ENCODE results near the gene MAST1. TPM values are rescaled to one million over a fixed set of nuclear protein-coding genes. Genes with fewer than 3 reads are reported as not detected.

MAST1 gene
- total RNA-seq, 1 experiment from 2014 or later, result 0.48 TPM

- Histone ChIP-seq H4K20me1 (ENCODE audit: insufficient read depth, low read depth, low read length) (no peaks in the 10 kb centered on the region), H3K9me3 (ENCODE audit: low read length) (no peaks in the 10 kb centered on the region), H3K79me2 (ENCODE audit: low read length) (no peaks in the 10 kb centered on the region), H3K27ac (ENCODE audit: low read length) (no peak overlapping the region), H3K4me3 (ENCODE audit: low read length) (no peak overlapping the region), H2AFZ (ENCODE audit: low read length) (no peak overlapping the region), H3K36me3 (ENCODE audit: insufficient read depth, low read length) (peaks cover 18% of the 10 kb centered on the region), H3K9ac (ENCODE audit: low read length) (no peak overlapping the region), H3K4me2 (ENCODE audit: low read depth, low read length, poor library complexity, severe bottlenecking) (no peak overlapping the region), H3K9me2 (replicated peaks; ENCODE audit: insufficient read depth, low read length) (no peaks in the 10 kb centered on the region), H3K27me3 (ENCODE audit: low read length) (no peaks in the 10 kb centered on the region), H3K4me1 (ENCODE audit: low read length) (peaks cover 8% of the 10 kb centered on the region)
- DNase-seq, result no peak
These were observed 84.6 kb downstream of the MAST1 start for GRCh38 chr19:12922959-12923358.

Small RNA genes lying within 50 kb of the gene (small RNA-seq; reads per million reads assigned to genes)
- gene MIR5695, result not detected
- not detected for gene MIR6794

Other genes with a start within 250 kb of the MAST1 start
- gene ZNF490, start 227.7 kb upstream of the MAST1 start, total RNA-seq (2014; rRNA removed; shearing (Covaris generic); ENCODE audit: low replicate concordance), result 13.2 and 14.2 TPM in 2 replicates
- 14.4 and 21.4 TPM in 2 replicates for gene ZNF791, start 227.6 kb upstream of the MAST1 start, total RNA-seq (2014; rRNA removed; shearing (Covaris generic); ENCODE audit: low replicate concordance)
- 77.2 and 94.3 TPM in 2 replicates for gene MAN2B1, start 171.8 kb upstream of the MAST1 start, total RNA-seq (2014; rRNA removed; shearing (Covaris generic); ENCODE audit: low replicate concordance)
- gene WDR83, start 171.7 kb upstream of the MAST1 start, total RNA-seq (2014; rRNA removed; shearing (Covaris generic); ENCODE audit: low replicate concordance), result 13.3 and 16.5 TPM in 2 replicates
- 62.2 and 90.8 TPM in 2 replicates for gene DHPS, start 156.6 kb upstream of the MAST1 start, total RNA-seq (2014; rRNA removed; shearing (Covaris generic); ENCODE audit: low replicate concordance)
- not detected in 2 replicates for gene GNG14, start 150.5 kb upstream of the MAST1 start, total RNA-seq (2014; rRNA removed; shearing (Covaris generic); ENCODE audit: low replicate concordance)
- 2.1 and 12.8 TPM in 2 replicates for gene FBXW9, start 141.9 kb upstream of the MAST1 start, total RNA-seq (2014; rRNA removed; shearing (Covaris generic); ENCODE audit: low replicate concordance)
- gene TNPO2, start 114.6 kb upstream of the MAST1 start, total RNA-seq (2014; rRNA removed; shearing (Covaris generic); ENCODE audit: low replicate concordance), result 26.1 and 40.7 TPM in 2 replicates
- gene TRIR, start 103.8 kb upstream of the MAST1 start, total RNA-seq (2014; rRNA removed; shearing (Covaris generic); ENCODE audit: low replicate concordance), result 147 and 332 TPM in 2 replicates
- gene GET3, start 101.0 kb upstream of the MAST1 start, total RNA-seq (2014; rRNA removed; shearing (Covaris generic); ENCODE audit: low replicate concordance), result 42.3 and 78.0 TPM in 2 replicates
- gene BEST2, start 86.7 kb upstream of the MAST1 start, total RNA-seq (2014; rRNA removed; shearing (Covaris generic); ENCODE audit: low replicate concordance), result not detected in 2 replicates
- 7.6 and 21.2 TPM in 2 replicates for gene HOOK2, start 63.0 kb upstream of the MAST1 start, total RNA-seq (2014; rRNA removed; shearing (Covaris generic); ENCODE audit: low replicate concordance)
- 60.0 and 156 TPM in 2 replicates for gene JUNB, start 47.0 kb upstream of the MAST1 start, total RNA-seq (2014; rRNA removed; shearing (Covaris generic); ENCODE audit: low replicate concordance)
- gene PRDX2, start 36.7 kb upstream of the MAST1 start, total RNA-seq (2014; rRNA removed; shearing (Covaris generic); ENCODE audit: low replicate concordance), result 372 and 566 TPM in 2 replicates
- gene THSD8, start 36.4 kb upstream of the MAST1 start, total RNA-seq (2014; rRNA removed; shearing (Covaris generic); ENCODE audit: low replicate concordance), result 9.0 TPM in 1 of 2 replicates, not detected in the other
- 37.8 and 48.4 TPM in 2 replicates for gene RNASEH2A, start 31.9 kb upstream of the MAST1 start, total RNA-seq (2014; rRNA removed; shearing (Covaris generic); ENCODE audit: low replicate concordance)
- not detected in 2 replicates for gene RTBDN, start 3.9 kb upstream of the MAST1 start, total RNA-seq (2014; rRNA removed; shearing (Covaris generic); ENCODE audit: low replicate concordance)
- gene DNASE2, start 42.9 kb downstream of the MAST1 start, total RNA-seq (2014; rRNA removed; shearing (Covaris generic); ENCODE audit: low replicate concordance), result 47.1 and 61.3 TPM in 2 replicates
- not detected in 2 replicates for gene KLF1, start 48.7 kb downstream of the MAST1 start, total RNA-seq (2014; rRNA removed; shearing (Covaris generic); ENCODE audit: low replicate concordance)
- 24.9 and 32.8 TPM in 2 replicates for gene GCDH, start 52.6 kb downstream of the MAST1 start, total RNA-seq (2014; rRNA removed; shearing (Covaris generic); ENCODE audit: low replicate concordance)
- gene SYCE2, start 80.8 kb downstream of the MAST1 start, total RNA-seq (2014; rRNA removed; shearing (Covaris generic); ENCODE audit: low replicate concordance), result 0.22 and 2.5 TPM in 2 replicates
- gene FARSA, start 95.2 kb downstream of the MAST1 start, total RNA-seq (2014; rRNA removed; shearing (Covaris generic); ENCODE audit: low replicate concordance), result 59.7 and 92.6 TPM in 2 replicates
- gene CALR, start 100.1 kb downstream of the MAST1 start, total RNA-seq (2014; rRNA removed; shearing (Covaris generic); ENCODE audit: low replicate concordance), result 547 and 681 TPM in 2 replicates
- 130 and 144 TPM in 2 replicates for gene RAD23A, start 107.3 kb downstream of the MAST1 start, total RNA-seq (2014; rRNA removed; shearing (Covaris generic); ENCODE audit: low replicate concordance)
- 23.2 and 66.6 TPM in 2 replicates for gene GADD45GIP1, start 118.7 kb downstream of the MAST1 start, total RNA-seq (2014; rRNA removed; shearing (Covaris generic); ENCODE audit: low replicate concordance)
- 0.52 TPM in 1 of 2 replicates, not detected in the other for gene DAND5, start 131.1 kb downstream of the MAST1 start, total RNA-seq (2014; rRNA removed; shearing (Covaris generic); ENCODE audit: low replicate concordance)
- 0.04 and 0.18 TPM in 2 replicates for gene NFIX, start 157.0 kb downstream of the MAST1 start, total RNA-seq (2014; rRNA removed; shearing (Covaris generic); ENCODE audit: low replicate concordance)

All from Karpas-422 (cell line).